ENCODE data around the gene HSH2D. TPM values are rescaled to one million over a fixed set of nuclear protein-coding genes. Genes with fewer than 3 reads are reported as not detected.
"Not testable (repeated sequence)": the region's sequence is repeated elsewhere in the genome, so short reads cannot be mapped to it uniquely, and the experiment has no call there.

HSH2D gene
- polyA plus RNA-seq (ENCODE audit: insufficient read length) = 0.43 TPM
- long read RNA-seq, donor 1 = 0 reads
- long read RNA-seq, donor 2 = 0 reads
- long read RNA-seq, donor 3 = 0 reads
- long read RNA-seq, donor 4 = 0 reads
- long read RNA-seq, donor 5, partial matches to known transcripts = 0 of 1 reads
- long read RNA-seq, donor 5, other reads (novel, unspliced or antisense) = 0 of 1 reads
- long read RNA-seq, donor 6 = 0 reads
- long read RNA-seq, donor 7 = 0 reads
- long read RNA-seq, donor 8 = 0 reads

DNA sequence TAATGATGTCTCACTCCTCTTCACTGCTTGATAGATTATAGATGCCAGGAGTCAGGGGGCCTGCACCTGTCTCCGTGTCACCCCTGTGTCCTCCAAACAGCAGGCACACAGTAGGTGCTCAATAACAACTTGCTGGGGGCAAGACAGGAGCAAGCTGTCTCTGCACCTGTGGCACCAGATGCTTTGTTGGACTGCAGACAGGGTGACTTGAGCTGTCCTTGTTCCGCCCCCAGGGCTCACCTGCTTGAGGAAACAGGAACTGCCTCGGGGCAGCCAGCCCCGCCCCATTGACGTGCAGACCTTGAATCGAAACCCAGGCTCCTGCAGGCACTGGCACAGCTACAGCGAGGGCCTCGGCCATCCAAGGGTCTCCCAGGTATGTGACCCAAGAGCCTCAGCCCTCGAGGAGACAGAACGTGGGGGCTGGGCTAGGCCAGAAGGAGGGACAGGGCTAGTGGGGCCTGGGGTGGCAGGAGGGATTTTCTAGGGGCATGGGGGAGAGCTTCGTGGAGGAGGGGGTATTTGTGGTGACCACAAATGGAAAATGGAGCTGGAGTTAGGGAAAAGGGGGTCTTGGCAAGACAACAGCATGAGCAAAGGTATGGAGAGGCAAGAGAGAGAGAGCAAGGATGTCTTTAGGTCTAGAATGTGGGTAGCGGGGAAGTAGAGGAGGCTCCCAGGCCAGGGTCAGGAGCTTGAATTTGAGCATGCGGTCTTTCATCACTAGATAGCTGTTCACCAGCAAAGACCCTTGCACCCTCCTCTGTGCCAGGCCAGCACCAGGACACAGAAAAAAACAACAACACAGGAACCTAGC, at the start of gene HSH2D:
HSH2D (plus strand) TSS at position 287 of the 817 bp plus-strand sequence. CDS start 5,066 bp downstream, outside the sequence.
- DNase-seq = no peak

DNA sequence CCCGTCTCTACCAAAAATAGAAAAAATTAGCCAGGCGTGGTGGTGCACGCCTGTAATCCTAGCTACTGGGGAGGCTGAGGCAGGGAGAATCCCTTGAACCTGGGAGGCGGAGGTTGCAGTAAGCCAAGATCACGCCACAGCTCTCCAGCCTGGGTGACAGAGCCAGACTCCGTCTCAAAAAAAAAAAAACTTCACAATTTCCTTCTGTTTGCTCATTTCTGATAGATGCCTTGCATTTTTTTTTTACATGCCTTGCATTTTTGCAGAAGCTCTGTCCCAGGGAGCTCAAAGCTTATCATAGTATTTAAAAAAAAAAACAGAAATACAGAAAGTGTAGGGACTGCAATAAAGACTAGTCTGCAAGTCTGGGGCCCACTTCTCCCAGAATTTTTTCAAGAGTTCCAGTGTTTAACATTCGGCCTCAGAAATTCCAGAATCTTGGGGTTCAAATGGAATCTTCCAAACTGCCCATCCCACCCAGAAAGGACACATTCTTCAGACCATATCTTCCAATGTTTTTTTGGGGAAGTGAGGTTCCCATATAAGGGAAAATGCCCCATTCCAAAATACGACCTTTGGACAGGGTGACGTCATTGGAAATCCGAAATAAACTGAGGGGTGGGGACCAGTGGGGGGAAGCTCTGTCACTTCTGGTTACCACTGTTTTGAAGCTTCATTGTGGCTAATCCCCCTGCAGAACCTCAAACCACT, 49.0 kb upstream of the HSH2D start:
- no peak for DNase-seq

DNA sequence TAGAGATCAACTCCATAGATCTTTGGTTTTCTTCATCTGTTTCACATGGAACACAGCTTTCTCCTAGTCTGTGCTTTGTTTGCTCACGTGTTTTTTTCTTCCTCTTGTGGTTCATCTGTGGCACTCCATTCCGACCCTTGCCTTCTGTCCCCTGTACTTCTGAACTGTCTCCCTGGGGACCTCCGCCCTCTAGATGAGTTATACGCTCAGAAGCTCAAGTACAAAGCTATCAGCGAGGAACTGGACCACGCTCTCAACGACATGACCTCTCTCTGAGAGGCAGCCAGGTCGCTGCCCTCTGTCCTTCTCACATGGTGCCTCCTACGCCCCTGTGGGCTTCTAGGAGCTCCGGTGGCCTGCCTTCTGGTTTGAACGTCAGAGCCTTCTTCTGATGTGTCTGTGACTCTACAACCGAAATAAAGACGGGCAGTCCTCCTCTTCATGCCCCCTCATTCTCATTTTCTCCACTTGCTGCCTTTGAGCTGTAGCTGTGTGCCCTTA, 48.4 kb upstream of the HSH2D start:
- DNase-seq = no peak

GRCh38 chr19:16096280-16096855, 47.1 kb upstream of the HSH2D start:
- no peak for DNase-seq

- no peak for DNase-seq
Measured at GRCh38 chr19:16098416-16098768, 45.1 kb upstream of the HSH2D start.

DNA sequence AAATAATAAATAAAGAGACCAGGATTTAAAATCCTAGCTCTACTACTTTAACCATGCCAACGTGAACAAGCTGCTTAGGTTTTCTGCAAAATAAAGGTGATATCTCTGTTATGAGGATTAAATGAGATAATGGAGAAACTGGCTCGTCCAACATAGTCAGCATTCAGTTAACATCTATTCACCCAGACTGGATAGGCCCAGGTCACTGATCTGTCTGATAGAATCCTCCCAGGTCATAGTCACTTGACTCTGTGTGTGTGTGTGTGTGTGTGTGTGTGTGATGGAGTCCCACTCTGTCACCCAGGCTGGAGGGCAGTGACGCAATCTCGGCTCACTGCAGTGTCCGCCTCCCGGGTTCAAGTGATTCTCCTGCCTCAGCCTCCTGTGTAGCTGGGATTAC, 44.7 kb upstream of the HSH2D start:
- DNase-seq = no peak

DNA sequence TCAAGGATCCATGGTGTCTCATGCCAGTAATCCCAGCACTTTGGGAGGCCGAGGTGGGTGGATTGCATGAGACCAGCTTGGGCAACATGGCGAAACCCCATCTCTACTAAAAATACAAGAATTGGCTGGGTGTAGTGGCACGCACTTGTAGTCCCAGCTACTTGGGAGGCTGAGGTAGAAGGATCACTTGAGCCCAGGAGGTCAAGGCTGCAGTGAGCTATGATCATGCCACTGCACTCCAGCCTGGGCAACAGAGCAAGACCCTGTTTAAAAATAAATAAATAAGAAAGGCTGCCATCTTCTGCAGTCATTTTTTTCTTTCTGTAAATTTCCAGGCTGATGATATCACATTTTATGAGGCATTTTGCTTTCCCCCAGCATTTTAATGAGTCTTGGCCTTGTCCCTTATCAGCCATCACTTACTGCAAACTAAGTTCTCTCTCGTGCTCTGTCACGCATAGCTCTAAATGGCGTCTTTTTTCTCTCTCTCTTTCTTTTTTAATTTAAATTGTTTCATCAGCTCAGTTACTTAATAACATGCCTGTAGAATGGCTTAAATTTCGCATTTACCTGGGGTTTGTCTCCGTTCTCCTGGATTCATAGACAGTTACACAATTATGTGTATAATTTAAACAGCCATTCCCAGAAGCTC, 44.0 kb upstream of the HSH2D start:
- not testable (repeated sequence) for DNase-seq

- no peak for DNase-seq
Measured at GRCh38 chr19:16100524-16100923, 43.0 kb upstream of the HSH2D start.

- no peak for DNase-seq
Measured at GRCh38 chr19:16104722-16105121, 38.8 kb upstream of the HSH2D start.

DNA sequence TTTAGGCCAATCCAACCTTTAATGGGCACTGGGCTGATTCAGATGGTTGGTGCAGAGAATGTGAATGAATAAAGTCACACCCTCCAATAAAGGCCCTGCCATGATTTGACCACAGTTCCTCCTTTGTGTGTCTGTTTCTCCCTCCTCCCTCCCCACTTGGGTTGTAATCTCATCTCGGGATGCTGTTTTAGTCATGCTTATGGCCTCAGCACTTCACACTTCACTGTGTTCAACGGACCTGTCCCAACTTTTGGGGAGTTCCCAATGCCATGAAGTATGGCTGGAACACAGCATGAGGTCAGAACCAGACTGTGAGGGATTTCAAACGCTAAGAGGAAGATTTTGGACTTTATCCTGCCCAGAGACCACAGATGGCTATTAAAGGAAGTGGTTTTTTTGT, 37.4 kb upstream of the HSH2D start:
- no peak for DNase-seq

GRCh38 chr19:16111160-16111908, 32.2 kb upstream of the HSH2D start, which contains the start of gene RAB8A:
Gene RAB8A (plus strand): TSS chr19:16111889. CDS start chr19:16111902, 13 bp downstream.
- DNase-seq = peak; percentile 98

DNA sequence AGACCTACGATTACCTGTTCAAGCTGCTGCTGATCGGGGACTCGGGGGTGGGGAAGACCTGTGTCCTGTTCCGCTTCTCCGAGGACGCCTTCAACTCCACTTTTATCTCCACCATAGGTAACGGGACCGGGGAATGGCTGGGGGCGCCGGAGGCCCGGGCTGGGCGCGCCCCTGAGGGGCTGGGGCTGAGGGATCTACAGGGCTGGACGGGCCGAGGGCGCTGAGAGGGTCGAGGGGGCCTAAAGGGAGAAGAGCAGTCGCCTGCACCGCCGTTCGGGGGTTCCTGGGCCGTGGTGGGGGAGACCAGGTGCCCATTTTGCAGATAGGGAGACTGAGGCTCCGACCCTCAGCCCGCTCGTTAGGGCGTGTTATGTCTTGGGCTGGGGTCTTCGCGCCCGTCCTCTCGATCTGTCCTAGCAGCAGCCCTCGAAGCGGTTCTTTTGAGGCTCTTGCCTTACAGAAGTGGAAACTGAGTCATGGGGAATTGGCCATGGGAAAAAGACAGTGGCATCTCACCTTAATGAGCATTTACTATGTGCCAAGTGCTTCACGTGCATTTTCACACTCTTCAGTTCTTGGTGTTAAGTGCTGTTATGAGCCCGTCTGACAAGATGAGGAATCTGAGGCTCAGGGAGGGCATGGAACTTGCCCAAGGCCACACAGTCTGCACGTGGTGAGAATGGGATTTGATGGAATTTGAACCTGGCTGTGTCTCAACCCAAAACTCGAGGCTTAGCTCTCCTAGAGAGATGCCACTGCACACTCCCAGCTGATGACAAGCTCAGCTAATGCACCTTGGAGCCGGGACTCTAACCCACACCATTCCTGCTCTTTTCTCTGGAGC, 31.4 kb upstream of the HSH2D start:
- no peak for DNase-seq

- no peak for DNase-seq
Measured at GRCh38 chr19:16112778-16113177, 30.7 kb upstream of the HSH2D start.

GRCh38 chr19:16113727-16114126, 29.8 kb upstream of the HSH2D start:
- DNase-seq = no peak

GRCh38 chr19:16115301-16116039, 28.0 kb upstream of the HSH2D start:
- no peak for DNase-seq

GRCh38 chr19:16116067-16116466, 27.4 kb upstream of the HSH2D start:
- DNase-seq = no peak

- no peak for DNase-seq
Measured at GRCh38 chr19:16117594-16118033, 25.9 kb upstream of the HSH2D start.

GRCh38 chr19:16118489-16119033, 24.9 kb upstream of the HSH2D start:
- DNase-seq = no peak
